Stimulated activated CD4-positive, alpha-beta T cell treated with anti-CD3 and anti-CD28 coated beads, Interleukin-12 subunit alpha, Interleukin-12 subunit beta, amount 100 ng/mL, for 24 hours (primary cell): ENCODE data around the gene NUBPL.
"Not testable (repeated sequence)": the region's sequence is repeated elsewhere in the genome, so short reads cannot be mapped to it uniquely, and the experiment has no call there.

Experiments
- DNase-seq, 2 experiments: peaks; one replicate each; pipeline ENCODE4 v3.0.0-alpha.2; 2020; ENCODE audit warnings: low read depth in 2 of 2

The NUBPL gene

GRCh38 chr14:31811693-31812628 is 250.8 kb downstream of the NUBPL start:
- DNase-seq = not testable (repeated sequence)

GRCh38 chr14:31813724-31814490 is 252.7 kb downstream of the NUBPL start:
- DNase-seq = not testable (repeated sequence)

- no peak for DNase-seq
Observed at GRCh38 chr14:31819281-31819680, 258.1 kb downstream of the NUBPL start.

GRCh38 chr14:31825459-31825858 is 264.3 kb downstream of the NUBPL start:
- no peak for DNase-seq

GRCh38 chr14:31827325-31827724 is 266.1 kb downstream of the NUBPL start:
- no peak for DNase-seq

- no peak for DNase-seq
Observed at GRCh38 chr14:31828946-31829868, 268.0 kb downstream of the NUBPL start.

GRCh38 chr14:31834616-31835015 is 273.4 kb downstream of the NUBPL start:
- no peak for DNase-seq

GRCh38 chr14:31835049-31835448 is 273.8 kb downstream of the NUBPL start:
- no peak for DNase-seq

- no peak for DNase-seq
Observed at GRCh38 chr14:31837031-31837430, 275.8 kb downstream of the NUBPL start.

GRCh38 chr14:31842899-31843298 is 281.7 kb downstream of the NUBPL start:
- DNase-seq = no peak

- DNase-seq = no peak
Observed at GRCh38 chr14:31843361-31844091, 282.3 kb downstream of the NUBPL start.

GRCh38 chr14:31854508-31855075 is 293.4 kb downstream of the NUBPL start:
- DNase-seq = no peak

GRCh38 chr14:31855262-31855661 is 294.1 kb downstream of the NUBPL start:
- no peak for DNase-seq

- not testable (repeated sequence) for DNase-seq
Observed at GRCh38 chr14:31856003-31856402, 294.8 kb downstream of the NUBPL start.

- DNase-seq = no peak
Observed at GRCh38 chr14:31858868-31859267, 297.7 kb downstream of the NUBPL start.

GRCh38 chr14:31864937-31865855 is 304.0 kb downstream of the NUBPL start:
- DNase-seq = no peak

- DNase-seq = no peak
Observed at GRCh38 chr14:31867570-31867969, 306.4 kb downstream of the NUBPL start.

- not testable (repeated sequence) for DNase-seq
Observed at GRCh38 chr14:31868096-31868495, 306.9 kb downstream of the NUBPL start.

- DNase-seq = no peak
Observed at GRCh38 chr14:31876741-31877140, 315.5 kb downstream of the NUBPL start.
